IPS-NIHi11 (cell line): ENCODE measurements around the gene BCL2L14.
"Not testable (repeated sequence)": the region's sequence is repeated elsewhere in the genome, so short reads cannot be mapped to it uniquely, and the experiment has no call there.

Experiments used
- DNase-seq: peaks from one replicate; pipeline ENCODE4 v3.0.0; 2012; ENCODE audit warnings: mixed read lengths, low spot score

Gene BCL2L14

GRCh38 chr12:12108441-12109058 is 37.8 kb downstream of the BCL2L14 start:
- no peak for DNase-seq

GRCh38 chr12:12110923-12111555 is 40.3 kb downstream of the BCL2L14 start:
- DNase-seq = not testable (repeated sequence)

DNA sequence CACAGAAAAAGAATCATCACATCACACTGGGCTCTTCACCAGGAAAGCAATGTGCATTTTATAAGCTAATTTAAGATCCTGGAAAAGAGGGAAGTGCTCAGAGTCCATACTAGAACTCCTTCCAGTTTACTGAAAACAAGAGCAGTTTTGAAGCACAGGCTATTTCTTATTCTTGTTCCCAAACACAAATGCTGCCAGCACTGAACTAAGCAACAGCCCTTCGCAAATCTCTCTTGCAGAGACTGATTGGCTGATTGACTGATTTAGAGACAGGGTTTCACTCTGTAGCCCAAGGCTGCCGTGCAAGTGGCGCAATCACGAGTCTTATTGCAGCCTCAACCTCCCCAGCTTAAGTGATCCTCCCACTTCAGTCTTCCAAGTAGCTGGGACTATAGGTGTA is 44.8 kb downstream of the BCL2L14 start:
- DNase-seq = no peak

DNA sequence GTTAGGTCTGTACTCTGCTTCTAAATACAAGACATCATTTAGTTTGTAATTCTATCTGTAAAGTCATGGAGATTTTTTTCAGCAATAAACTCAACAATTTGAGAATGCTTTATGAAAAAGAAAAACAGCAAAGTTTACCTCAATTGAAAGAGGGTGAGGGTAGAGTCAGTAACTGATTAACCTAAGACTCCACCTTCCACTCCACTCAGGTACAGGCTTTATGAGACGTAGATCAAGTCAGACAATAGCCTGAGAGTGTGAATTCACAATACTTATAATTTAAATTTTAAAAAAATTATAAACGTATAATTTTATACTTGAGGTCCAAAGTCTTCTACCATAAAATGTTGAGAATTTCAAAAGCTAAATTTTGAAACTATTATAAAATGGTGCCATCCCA is 45.9 kb downstream of the BCL2L14 start:
- no peak for DNase-seq

DNA sequence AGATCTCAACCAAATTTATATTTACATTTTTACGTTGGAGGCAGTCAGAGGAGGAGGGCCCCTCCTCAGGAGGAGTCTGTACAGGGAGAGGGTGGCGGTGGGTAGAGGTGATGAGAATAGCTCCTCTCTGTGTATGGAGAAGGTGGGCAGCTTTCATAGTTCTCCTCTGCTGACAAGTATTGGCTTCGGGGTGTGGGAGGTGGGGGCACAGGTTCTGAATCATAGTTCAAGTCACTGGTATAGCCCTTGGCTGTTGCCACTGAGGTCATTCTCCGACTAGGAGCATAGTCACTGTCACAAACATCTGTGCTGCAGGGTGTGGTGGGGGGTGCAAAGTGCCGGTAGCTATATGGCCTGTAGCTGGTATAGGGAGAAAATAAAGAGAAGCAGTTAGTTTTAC is 50.3 kb downstream of the BCL2L14 start:
- no peak for DNase-seq

GRCh38 chr12:12123036-12123604 is 52.4 kb downstream of the BCL2L14 start:
- no peak for DNase-seq

DNA sequence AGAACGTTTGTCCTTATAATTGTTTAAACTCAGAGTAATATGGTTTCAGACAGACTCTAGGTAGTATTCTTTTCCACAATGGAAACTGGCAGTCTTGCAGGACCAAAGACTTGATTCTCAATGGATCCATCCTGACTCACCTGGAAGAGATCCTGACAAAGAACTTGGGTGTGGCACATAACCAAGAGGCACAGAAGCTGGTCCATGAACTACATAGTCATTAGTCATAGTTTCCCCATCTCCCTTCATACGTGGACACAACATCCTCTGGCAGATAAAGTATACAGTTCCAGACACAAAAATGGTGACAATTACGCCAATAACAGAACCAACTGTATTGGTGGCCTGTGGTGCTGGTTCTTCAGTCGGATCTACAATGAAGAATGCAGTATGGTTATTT is 55.8 kb downstream of the BCL2L14 start:
- DNase-seq = no peak

GRCh38 chr12:12127304-12127703 is 56.6 kb downstream of the BCL2L14 start:
- no peak for DNase-seq

GRCh38 chr12:12128670-12129069 is 57.9 kb downstream of the BCL2L14 start:
- no peak for DNase-seq

- peak; percentile 15 for DNase-seq
These were observed 62.5 kb downstream of the BCL2L14 start for GRCh38 chr12:12133259-12133658.

- no peak for DNase-seq
These were observed 63.0 kb downstream of the BCL2L14 start for GRCh38 chr12:12133785-12134184.

GRCh38 chr12:12138203-12139154 is 67.7 kb downstream of the BCL2L14 start:
- no peak for DNase-seq

DNA sequence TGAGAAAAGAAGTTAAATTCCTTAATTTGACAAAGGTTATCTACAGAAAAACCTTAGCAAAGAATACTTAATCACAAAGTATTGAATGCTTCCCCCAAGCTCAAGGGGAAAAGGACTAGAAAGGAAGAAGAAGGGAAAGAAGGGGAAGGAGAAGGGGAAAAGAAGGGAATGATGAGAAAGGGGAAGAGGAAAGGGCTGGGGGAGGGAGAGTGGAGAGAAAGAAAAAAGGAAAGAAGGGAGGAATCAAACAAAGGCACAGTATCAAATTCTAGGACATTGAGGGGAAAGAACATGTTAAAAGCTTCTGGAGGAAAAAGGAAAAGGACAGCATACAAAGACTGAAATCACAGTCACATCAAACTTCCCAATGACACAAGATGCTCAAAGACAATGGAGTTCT is 70.3 kb downstream of the BCL2L14 start:
- DNase-seq = no peak

GRCh38 chr12:12144531-12144930 is 73.8 kb downstream of the BCL2L14 start:
- DNase-seq = not testable (repeated sequence)

DNA sequence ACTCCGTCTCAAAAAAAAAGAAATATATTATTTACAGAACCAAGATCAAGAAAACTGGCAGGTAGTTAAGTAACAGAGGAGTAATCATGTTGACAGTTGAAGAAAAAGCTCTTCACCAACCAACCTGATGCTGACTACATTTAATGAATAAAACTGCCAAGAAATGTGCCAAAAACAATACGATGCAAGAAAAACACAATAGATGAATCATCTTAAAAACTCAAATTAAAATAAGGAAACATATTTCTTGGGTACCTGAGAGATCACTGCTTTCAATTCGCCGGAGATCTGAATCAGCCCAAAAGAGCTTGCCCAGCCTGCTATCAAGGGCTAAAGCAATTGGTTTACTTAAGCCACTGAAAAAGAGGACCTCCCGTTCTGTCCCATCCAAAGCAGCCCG is 76.4 kb downstream of the BCL2L14 start:
- no peak for DNase-seq
